Measurements from ENCODE around the gene MAF.
A peak's percentile ranks its signal among the peaks of the same experiment; 100 is the strongest.

DNA sequence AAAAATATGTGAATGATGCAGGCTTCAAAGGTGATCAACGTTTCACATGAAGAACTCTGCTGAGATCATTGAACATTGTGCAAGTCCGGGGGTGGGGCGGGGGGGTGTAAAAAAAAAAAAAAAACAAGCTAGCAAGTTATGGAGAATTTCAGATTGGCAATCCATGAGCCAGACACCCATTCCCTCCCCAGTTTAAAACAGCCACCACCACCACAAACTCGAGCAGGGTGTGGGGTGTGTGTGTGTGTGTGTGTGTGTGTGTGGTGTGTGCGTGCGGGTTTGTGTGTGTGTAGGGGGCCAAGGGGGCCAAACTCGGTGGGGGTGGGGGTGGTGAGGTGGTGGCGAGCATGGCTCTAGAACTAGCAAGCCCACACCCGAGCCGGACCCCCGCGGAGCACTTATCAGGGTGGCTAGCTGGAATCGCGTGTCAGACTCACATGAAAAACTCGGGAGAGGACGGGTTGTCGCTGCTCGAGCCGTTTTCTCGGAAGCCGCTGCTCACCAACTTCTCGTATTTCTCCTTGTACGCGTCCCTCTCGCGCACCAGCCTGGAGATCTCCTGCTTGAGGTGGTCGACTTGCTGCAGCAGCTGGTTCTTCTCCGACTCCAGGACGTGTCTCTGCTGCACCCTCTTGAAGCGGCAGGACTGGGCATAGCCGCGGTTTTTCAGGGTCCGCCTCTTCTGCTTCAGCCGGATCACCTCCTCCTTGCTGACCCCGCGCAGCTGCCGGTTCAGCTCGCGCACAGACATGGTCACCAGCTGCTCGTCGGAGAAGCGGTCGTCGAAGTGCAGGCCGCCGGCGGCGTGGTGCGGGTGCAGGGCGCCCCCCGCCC is 2.0 kb downstream of the MAF start:
- TF ChIP-seq, protein P1, sequence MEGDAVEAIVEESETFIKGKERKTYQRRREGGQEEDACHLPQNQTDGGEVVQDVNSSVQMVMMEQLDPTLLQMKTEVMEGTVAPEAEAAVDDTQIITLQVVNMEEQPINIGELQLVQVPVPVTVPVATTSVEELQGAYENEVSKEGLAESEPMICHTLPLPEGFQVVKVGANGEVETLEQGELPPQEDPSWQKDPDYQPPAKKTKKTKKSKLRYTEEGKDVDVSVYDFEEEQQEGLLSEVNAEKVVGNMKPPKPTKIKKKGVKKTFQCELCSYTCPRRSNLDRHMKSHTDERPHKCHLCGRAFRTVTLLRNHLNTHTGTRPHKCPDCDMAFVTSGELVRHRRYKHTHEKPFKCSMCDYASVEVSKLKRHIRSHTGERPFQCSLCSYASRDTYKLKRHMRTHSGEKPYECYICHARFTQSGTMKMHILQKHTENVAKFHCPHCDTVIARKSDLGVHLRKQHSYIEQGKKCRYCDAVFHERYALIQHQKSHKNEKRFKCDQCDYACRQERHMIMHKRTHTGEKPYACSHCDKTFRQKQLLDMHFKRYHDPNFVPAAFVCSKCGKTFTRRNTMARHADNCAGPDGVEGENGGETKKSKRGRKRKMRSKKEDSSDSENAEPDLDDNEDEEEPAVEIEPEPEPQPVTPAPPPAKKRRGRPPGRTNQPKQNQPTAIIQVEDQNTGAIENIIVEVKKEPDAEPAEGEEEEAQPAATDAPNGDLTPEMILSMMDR (IDR thresholded peaks at IDR 0.05) = peak in 2 of 5 experiments; percentile 7 to 23
- TF ChIP-seq EP300 (IDR thresholded peaks at IDR 0.05) = peak in 1 of 2 donors; percentile 61

All from tibial nerve (tissue), 4 donors.